ENCODE results near the gene PIGL. TPM values are rescaled to one million over a fixed set of nuclear protein-coding genes. Genes with fewer than 3 reads are reported as not detected.
"Not testable (repeated sequence)": the region's sequence is repeated elsewhere in the genome, so short reads cannot be mapped to it uniquely, and the experiment has no call there.

Gene PIGL
- 10 to 100 TPM; 23.3 to 47.2 (median 27.7) TPM for polyA plus RNA-seq (ENCODE audit: insufficient read length in 3 of 3)
- long read RNA-seq, donor 1, partial matches to known transcripts = 0 of 56 reads
- long read RNA-seq, donor 1, other reads (novel, unspliced or antisense) = 54 of 56 reads
- long read RNA-seq, donor 2, partial matches to known transcripts = 7 of 54 reads
- long read RNA-seq, donor 2, other reads (novel, unspliced or antisense) = 43 of 54 reads
- long read RNA-seq, donor 3, partial matches to known transcripts = 14 of 82 reads
- long read RNA-seq, donor 3, other reads (novel, unspliced or antisense) = 63 of 82 reads
- long read RNA-seq, donor 4, partial matches to known transcripts = 9 of 9 reads
- long read RNA-seq, donor 4, other reads (novel, unspliced or antisense) = 0 of 9 reads
- long read RNA-seq, donor 5 = 0 reads
- long read RNA-seq, donor 6, partial matches to known transcripts = 0 of 6 reads
- long read RNA-seq, donor 6, other reads (novel, unspliced or antisense) = 0 of 6 reads
- long read RNA-seq, donor 7, partial matches to known transcripts = 0 of 3 reads
- long read RNA-seq, donor 7, other reads (novel, unspliced or antisense) = 0 of 3 reads
- long read RNA-seq, donor 8 = 0 reads
- long read RNA-seq, donor 9, partial matches to known transcripts = 0 of 3 reads
- long read RNA-seq, donor 9, other reads (novel, unspliced or antisense) = 0 of 3 reads
- long read RNA-seq, donor 10, partial matches to known transcripts = 0 of 6 reads
- long read RNA-seq, donor 10, other reads (novel, unspliced or antisense) = 0 of 6 reads
- long read RNA-seq, donor 11, partial matches to known transcripts = 0 of 1 reads
- long read RNA-seq, donor 11, other reads (novel, unspliced or antisense) = 0 of 1 reads
- long read RNA-seq, donor 12, partial matches to known transcripts = 8 of 42 reads
- long read RNA-seq, donor 12, other reads (novel, unspliced or antisense) = 29 of 42 reads
- long read RNA-seq, donor 13 = 0 reads
- long read RNA-seq, donor 14, partial matches to known transcripts = 23 of 97 reads
- long read RNA-seq, donor 14, other reads (novel, unspliced or antisense) = 72 of 97 reads
- long read RNA-seq, donor 15, partial matches to known transcripts = 0 of 2 reads
- long read RNA-seq, donor 15, other reads (novel, unspliced or antisense) = 0 of 2 reads
- long read RNA-seq, donor 16, transcript PIGL-205 (2 exons, 888 nt) = major isoform, 8 of 208 reads
- long read RNA-seq, donor 16, partial matches to known transcripts = 54 of 208 reads
- long read RNA-seq, donor 16, other reads (novel, unspliced or antisense) = 140 of 208 reads

DNA sequence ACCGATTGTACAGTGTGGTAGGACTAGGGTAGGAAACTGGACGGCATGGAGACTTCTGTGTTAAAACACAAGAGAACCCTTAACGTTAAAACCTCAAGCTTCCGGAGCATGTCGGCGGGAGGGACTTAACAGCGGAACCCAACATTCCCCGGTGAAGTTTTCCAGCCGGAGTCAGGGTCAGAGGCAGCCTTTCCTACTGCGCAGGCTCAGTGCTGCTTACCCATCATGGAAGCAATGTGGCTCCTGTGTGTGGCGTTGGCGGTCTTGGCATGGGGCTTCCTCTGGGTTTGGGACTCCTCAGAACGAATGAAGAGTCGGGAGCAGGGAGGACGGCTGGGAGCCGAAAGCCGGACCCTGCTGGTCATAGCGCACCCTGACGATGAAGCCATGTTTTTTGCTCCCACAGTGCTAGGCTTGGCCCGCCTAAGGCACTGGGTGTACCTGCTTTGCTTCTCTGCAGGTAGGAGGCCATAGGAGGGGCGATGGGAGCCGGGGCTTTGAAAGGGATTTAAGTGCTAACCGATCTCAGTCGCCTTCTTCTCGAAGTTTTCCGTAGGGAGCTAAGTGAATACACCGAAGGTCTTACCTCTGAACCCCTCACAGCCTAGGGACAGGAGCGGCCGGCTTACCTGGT lies at the start of gene PIGL:
Gene PIGL, plus strand, starts transcription at position 209 of the 634 bp plus-strand sequence. Its CDS starts 17 bp downstream, at position 226.
- DNase-seq (ENCODE audit: extremely low read depth in 1 of 11, low read depth in 9 of 11, low spot score in 4 of 11) = peak; percentile 85 to 94 (median 91)

GRCh38 chr17:16171613-16172012 lies 45.4 kb upstream of the PIGL start:
- no peak for DNase-seq (ENCODE audit: extremely low read depth in 1 of 11, low read depth in 9 of 11, low spot score in 4 of 11)

DNA sequence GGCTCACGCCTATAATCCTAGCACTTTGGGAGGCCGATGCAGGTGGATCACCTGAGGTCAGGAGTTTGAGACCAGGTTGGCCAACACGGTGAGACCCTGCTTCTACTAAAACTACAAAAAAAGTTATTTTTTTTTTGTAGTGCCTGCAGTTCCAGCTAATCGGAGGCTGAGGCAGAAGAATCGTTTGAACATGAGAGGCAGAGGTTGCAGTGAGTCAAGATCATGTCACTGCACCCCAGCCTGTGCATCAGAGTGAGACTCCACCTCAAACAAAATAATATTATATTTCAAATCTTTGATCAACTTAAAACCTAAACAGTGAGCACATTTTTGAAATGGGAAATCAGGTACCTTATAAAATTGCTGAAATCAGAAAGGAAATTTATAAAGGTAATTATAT lies 38.2 kb upstream of the PIGL start:
- no peak for DNase-seq (ENCODE audit: extremely low read depth in 1 of 11, low read depth in 9 of 11, low spot score in 4 of 11)

DNA sequence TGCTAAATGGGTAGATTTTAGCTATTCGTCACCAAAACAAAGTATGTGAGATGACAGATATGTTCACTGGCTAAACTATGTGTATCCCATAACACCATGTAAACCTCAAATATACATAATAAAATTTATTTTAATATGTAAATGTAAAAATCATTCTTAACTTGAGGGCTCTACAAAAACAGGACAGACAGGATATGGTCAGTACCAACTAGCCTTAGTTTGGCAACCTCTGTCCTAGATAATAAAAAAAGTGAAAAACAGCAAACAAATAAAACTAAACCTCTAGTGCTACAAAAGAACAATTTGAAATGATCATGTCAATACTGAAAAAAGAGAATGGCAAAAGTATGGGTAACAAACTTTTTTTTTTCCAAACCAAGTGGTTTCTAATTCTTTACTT lies 35.4 kb upstream of the PIGL start:
- DNase-seq (ENCODE audit: extremely low read depth in 1 of 11, low read depth in 9 of 11, low spot score in 4 of 11) = no peak

DNA sequence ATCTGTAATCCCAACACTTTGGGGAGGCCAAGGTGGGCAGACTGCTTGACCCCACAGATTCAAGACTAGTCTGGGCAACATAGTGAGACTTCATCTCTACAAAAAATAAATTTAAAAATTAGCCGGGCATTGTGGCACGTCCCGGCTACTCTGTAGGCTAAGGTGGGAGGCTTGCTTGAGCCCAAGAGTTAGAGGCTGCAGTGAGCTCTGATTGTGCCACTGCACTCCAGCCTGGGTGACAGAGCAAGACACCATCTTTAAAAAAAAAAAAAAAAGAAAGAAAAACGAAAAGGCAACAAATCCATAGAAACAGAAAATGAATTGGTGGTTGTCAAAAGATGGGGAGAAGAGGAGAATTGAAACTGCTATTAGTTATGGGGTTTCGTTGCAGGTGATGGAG lies 29.4 kb upstream of the PIGL start:
- DNase-seq (ENCODE audit: extremely low read depth in 1 of 11, low read depth in 9 of 11, low spot score in 4 of 11) = no peak

DNA sequence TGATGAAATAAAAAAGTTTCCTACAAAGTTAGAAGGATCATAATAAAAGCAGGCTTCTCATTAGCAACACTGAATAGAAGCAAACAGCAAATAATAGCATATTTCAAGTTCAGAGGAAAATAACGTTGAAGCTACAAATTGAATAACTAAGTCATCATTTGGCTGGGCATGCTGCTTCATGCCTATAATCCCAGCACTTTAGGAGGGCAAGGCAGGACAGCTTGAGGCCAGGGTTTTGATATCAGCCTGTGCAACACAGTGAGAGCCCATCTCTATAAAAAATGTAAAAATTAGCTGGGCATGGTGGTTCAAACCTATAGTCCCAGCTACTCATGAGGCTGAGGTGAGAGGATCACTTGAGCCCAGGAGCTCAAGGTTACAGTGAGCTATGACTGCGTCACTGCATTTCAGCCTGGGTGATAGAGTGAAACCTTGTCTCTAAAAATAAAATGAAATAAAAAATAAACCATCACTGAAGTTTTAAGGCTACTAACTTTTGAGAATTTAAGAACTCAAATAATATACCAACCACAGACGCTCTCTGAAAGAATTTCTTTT lies 27.1 kb upstream of the PIGL start:
- no peak for DNase-seq (ENCODE audit: extremely low read depth in 1 of 11, low read depth in 9 of 11, low spot score in 4 of 11)

DNA sequence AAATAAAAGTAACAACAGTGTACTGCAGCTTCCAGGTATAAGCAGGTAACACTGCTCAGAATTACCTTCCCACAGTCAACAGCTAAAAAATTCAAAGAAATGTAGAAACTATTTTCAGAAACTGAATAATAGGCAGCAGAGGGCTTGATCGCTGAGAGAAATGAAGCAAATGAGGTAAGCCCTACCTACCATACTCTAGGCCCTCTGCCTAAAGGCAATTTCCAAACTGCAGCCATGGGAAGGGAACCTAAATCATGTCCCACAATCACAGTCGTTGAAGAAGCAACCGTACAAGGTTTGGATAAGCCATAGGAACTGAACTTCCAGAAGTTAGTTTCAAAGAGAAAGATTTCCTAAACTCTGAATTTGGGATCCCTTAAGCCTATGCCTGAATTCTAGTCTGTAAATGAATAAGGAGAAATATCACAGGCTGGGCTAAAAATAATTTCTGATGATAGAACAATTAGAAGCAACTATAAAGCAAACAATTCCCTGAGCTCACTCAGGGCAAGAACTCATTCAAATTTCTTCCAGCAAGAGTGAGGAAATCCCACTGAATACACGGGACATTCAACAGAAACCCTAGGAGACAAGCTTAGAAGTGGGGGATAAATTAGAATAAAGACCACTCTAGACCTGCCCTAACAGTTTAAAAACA lies 26.2 kb upstream of the PIGL start:
- DNase-seq (ENCODE audit: extremely low read depth in 1 of 11, low read depth in 9 of 11, low spot score in 4 of 11) = no peak

GRCh38 chr17:16191604-16192003 lies 25.4 kb upstream of the PIGL start:
- DNase-seq (ENCODE audit: extremely low read depth in 1 of 11, low read depth in 9 of 11, low spot score in 4 of 11) = no peak

- DNase-seq (ENCODE audit: extremely low read depth in 1 of 11, low read depth in 9 of 11, low spot score in 4 of 11) = not testable (repeated sequence)
These were observed 22.6 kb upstream of the PIGL start for GRCh38 chr17:16194307-16194835.

DNA sequence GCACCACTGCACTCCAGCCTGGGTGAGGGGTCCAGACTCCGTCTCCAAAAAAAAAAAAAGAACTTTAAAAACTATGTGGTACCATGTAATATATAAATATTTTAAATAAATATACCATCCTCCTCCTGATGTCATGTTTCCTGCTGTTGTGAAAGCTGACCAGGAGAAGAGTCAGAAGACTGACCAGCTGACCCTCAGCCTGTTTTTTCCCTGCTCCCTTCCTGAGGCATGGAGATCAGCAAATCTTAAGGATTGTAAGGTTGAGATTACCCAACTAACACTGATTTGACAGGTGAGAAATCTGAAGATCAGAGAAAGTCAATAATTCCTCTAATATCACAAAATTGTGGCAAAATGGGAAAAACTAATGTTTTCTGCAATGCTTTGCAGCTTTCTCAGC lies 19.7 kb upstream of the PIGL start:
- DNase-seq (ENCODE audit: extremely low read depth in 1 of 11, low read depth in 9 of 11, low spot score in 4 of 11) = no peak

- peak in 1 of 11 donors; percentile 18 for DNase-seq (ENCODE audit: extremely low read depth in 1 of 11, low read depth in 9 of 11, low spot score in 4 of 11)
These were observed 17.9 kb upstream of the PIGL start for GRCh38 chr17:16199093-16199492.

- not testable (repeated sequence) for DNase-seq (ENCODE audit: extremely low read depth in 1 of 11, low read depth in 9 of 11, low spot score in 4 of 11)
These were observed 15.3 kb upstream of the PIGL start for GRCh38 chr17:16201693-16202131.

DNA sequence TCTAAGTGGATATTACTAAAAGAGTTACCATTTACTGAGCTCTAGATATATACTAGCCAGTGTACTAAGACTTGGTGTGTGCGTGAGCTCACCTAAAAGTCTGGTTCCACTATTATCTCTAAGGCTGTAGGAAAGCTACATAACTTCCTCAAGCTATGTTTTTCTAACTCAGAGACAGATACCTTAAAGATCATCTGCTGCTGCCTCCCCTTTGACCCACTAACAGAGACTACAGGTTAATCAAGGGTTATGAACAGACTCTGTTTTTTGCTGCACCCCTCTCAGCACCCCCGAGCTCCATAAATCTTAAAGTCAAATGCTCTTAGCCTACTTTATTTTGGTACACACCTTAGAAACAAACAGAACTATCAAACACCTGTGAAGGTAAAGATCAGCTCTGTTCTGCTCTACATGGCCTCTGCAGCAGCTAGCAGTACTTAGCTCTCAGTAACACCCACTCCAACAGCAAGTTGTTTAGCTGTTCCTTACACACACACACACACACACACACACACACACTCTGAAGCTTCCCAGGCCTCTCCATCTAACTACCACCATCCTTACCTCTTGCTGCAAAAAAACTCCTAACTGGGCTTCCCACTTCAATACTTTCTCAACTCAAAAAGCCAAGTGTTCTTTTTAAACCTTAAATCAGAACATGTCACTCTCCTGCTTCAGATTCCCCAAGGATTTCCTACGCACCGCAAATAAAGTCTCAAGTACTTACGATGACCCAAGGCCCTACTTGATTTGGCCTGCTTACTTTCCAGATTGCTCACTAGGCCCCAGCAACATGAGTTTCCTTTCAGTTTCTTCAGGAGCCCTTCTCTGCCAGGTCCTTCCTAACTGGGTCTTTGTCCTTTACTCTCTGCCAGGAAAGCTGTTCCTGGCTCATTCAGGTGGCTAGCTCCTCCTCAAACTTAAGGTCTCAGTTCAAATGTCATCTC lies 14.2 kb upstream of the PIGL start:
- not testable (repeated sequence) for DNase-seq (ENCODE audit: extremely low read depth in 1 of 11, low read depth in 9 of 11, low spot score in 4 of 11)

DNA sequence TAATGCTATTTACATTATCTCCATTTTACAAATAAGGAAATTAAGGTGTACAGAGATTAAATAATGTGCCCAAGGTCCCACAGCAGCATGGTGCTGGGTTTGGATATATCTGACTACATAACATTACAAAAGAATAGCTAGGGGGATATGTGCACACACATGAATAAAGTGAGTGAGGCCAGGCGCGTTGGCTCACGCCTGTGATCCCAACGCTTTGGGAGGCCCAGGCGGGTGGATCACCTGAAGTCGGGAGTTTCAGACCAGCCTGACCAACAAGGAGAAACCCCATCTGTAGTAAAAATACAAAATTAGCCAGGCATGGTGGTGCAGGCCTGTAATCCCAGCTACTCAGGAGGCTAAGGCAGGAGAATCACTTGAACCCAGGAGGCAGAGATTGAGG lies 12.2 kb upstream of the PIGL start:
- not testable (repeated sequence) for DNase-seq (ENCODE audit: extremely low read depth in 1 of 11, low read depth in 9 of 11, low spot score in 4 of 11)

- no peak for DNase-seq (ENCODE audit: extremely low read depth in 1 of 11, low read depth in 9 of 11, low spot score in 4 of 11)
These were observed 5.4 kb upstream of the PIGL start for GRCh38 chr17:16211590-16211989.

DNA sequence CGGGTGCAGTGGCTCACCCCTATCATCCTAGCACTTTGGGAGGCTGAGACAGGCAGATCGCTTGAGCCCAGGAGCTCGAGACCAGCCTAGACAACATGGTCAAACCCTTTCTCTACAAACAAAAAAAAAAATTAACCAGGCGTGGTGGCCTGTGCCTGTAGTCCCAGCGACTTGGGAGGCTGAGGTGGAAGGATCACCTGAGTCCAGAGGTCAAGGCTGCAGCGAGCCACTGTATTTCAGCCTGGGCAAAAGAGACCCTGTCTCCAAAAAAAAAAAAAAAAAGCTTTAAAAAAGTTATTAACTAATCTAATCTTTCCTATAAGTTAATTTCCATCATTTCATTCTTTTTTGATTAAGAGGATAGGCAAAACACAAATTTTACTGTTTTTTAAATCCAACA lies 4.2 kb upstream of the PIGL start:
- DNase-seq (ENCODE audit: extremely low read depth in 1 of 11, low read depth in 9 of 11, low spot score in 4 of 11) = no peak
